OCI-LY7 (cell line): ENCODE results near the gene RNASE4. TPM values are rescaled to one million over a fixed set of nuclear protein-coding genes. Genes with fewer than 3 reads are reported as not detected.
"Not testable (repeated sequence)": the region's sequence is repeated elsewhere in the genome, so short reads cannot be mapped to it uniquely, and the experiment has no call there.

Experiments used
- BruUV-seq: library from RNA; stranded (reverse); fragments of 400-500 nt; replicated peaks from 2 replicates; lab custom pipeline; 2021; lab: Mats Ljungman, UMichigan
- CTCF ChIA-PET: fragments of 300-600 bp; sonication (Branson Sonifier 250); formaldehyde crosslinking; loops from one replicate; lab custom pipeline; 2022; ENCODE audit warnings: antibody characterized with exemption; ENCODE audit not compliant: unreplicated experiment; lab: Charles Lee
- POLR2A ChIA-PET: fragments of 300-600 bp; sonication (Branson Sonifier 250); formaldehyde crosslinking; loops from one replicate; lab custom pipeline; 2022; ENCODE audit warnings: antibody characterized with exemption; lab: Charles Lee
- DNase-seq: peaks from one replicate; pipeline ENCODE4 v3.0.0-alpha.2; 2015; ENCODE audit warnings: low spot score
- H2AFZ ChIP-seq: fragments of 200-600 bp; sonication (generic), shearing (Covaris generic); 2 replicates; pipeline ENCODE4 v1.6.1; 2014; ENCODE audit warnings: mild to moderate bottlenecking, antibody characterized with exemption, low read length, moderate library complexity
- H3K27ac ChIP-seq: fragments of 200-600 bp; sonication (generic); 2 replicates; pipeline ENCODE4 v1.5.1; 2014; ENCODE audit warnings: mixed run types, low read depth, mild to moderate bottlenecking, moderate library complexity, low read length, inconsistent platforms; ENCODE audit not compliant: poor library complexity, severe bottlenecking
- H3K36me3 ChIP-seq: fragments of 200-600 bp; sonication (generic); 2 replicates; pipeline ENCODE4 v1.6.1; 2014; ENCODE audit warnings: mild to moderate bottlenecking, antibody characterized with exemption, low read length, moderate library complexity, mixed read lengths; ENCODE audit not compliant: insufficient read depth
- H3K4me1 ChIP-seq: fragments of 200-600 bp; sonication (generic); 2 replicates; pipeline ENCODE4 v1.5.1; 2014; ENCODE audit warnings: mild to moderate bottlenecking, low read length; ENCODE audit not compliant: insufficient read depth, poor library complexity, severe bottlenecking
- H3K4me2 ChIP-seq: fragments of 200-600 bp; sonication (generic); 2 replicates; pipeline ENCODE4 v1.6.1; 2014; ENCODE audit warnings: mild to moderate bottlenecking, low read length
- H3K4me3 ChIP-seq: fragments of 200-600 bp; sonication (generic); 2 replicates; pipeline ENCODE4 v1.5.1; 2014; ENCODE audit warnings: mild to moderate bottlenecking, low read depth, low read length; ENCODE audit not compliant: poor library complexity, severe bottlenecking
- H3K79me2 ChIP-seq: fragments of 200-600 bp; sonication (generic); 2 replicates; pipeline ENCODE4 v1.6.1; 2016; ENCODE audit warnings: low read depth, mild to moderate bottlenecking, low read length, moderate library complexity, mixed read lengths; ENCODE audit not compliant: insufficient read depth
- H3K9me2 ChIP-seq: fragments of 200-600 bp; sonication (generic); 2 replicates; pipeline ENCODE4 v1.6.1; 2016; ENCODE audit warnings: mild to moderate bottlenecking, low read length, mixed read lengths; ENCODE audit not compliant: insufficient read depth
- H3K9me3 ChIP-seq: fragments of 200-600 bp; sonication (generic); 2 replicates; pipeline ENCODE4 v1.6.1; 2014; ENCODE audit warnings: mild to moderate bottlenecking, mixed run types, low read length, mixed read lengths
- H4K20me1 ChIP-seq: fragments of 200-600 bp; sonication (generic); 2 replicates; pipeline ENCODE4 v1.6.1; 2014; ENCODE audit warnings: mild to moderate bottlenecking, antibody characterized with exemption, low read length, moderate library complexity, mixed read lengths; ENCODE audit not compliant: insufficient read depth
- CTCF ChIP-seq: fragments of 200-600 bp; sonication (generic); conservative IDR thresholded peaks from 2 replicates; pipeline ENCODE4 v1.5.1; 2014; ENCODE audit warnings: mild to moderate bottlenecking, antibody characterized with exemption, low read length, moderate library complexity, mixed read lengths
- EZH2phosphoT487 ChIP-seq: fragments of 200-600 bp; sonication (generic); IDR thresholded peaks from 2 replicates; pipeline ENCODE4 v1.6.1; 2018; ENCODE audit warnings: low read depth, borderline replicate concordance, mild to moderate bottlenecking, mixed run types, antibody characterized with exemption, low read length, moderate library complexity, mixed read lengths
- intact Hi-C: fragments of 100-400 bp; cut with micrococcal nuclease; formaldehyde crosslinking; loops from one replicate; pipeline ENCODE4 v1.10.0; 2022; ENCODE audit not compliant: unreplicated experiment
- total RNA-seq, 2 experiments: library from RNA; depleted of rRNA in 1 of 2; stranded (reverse); fragments of >200 nt in 1 of 2; shearing (Covaris generic) in 1 of 2; gene quantifications; 2 replicates each; pipeline ENCODE4 v1.2.3, GENCODE V29; 2014 to 2022

Gene RNASE4
- total RNA-seq, 2 experiments from 2014 or later, result not detected

- no peak for DNase-seq
- H4K20me1 ChIP-seq, result no peaks in the 10 kb centered on the region
- H3K9me2 ChIP-seq, result no peaks in the 10 kb centered on the region
- H3K4me3 ChIP-seq, result no peak overlapping the region
- H3K9me3 ChIP-seq, result no peaks in the 10 kb centered on the region
- POLR2A ChIA-PET, result no interaction called here
- no peaks in the 10 kb centered on the region for H3K36me3 ChIP-seq
- H3K27ac ChIP-seq, result no peak overlapping the region
- H3K79me2 ChIP-seq, result no peaks in the 10 kb centered on the region
- TF ChIP-seq EZH2phosphoT487, result no peak
- peak; percentile 45; the same call in 1 of the 2 replicates for TF ChIP-seq CTCF
- BruUV-seq, result no TSS peak
- intact Hi-C loops, result loop anchor here (5.0 kb wide), 1 partner anchor 174 kb away; no protein-coding TSS in a partner anchor
- no peaks in the 10 kb centered on the region for H3K4me1 ChIP-seq
- CTCF ChIA-PET, result interaction anchor here (1.3 kb wide), 1 partner anchor 273 kb away, joined by 3 read pairs; no protein-coding TSS in a partner anchor
- no peak overlapping the region for H3K4me2 ChIP-seq
- no peak overlapping the region for H2AFZ ChIP-seq
Measured at GRCh38 chr14:20698018-20698329, 13.6 kb downstream of the RNASE4 start.

- TF ChIP-seq EZH2phosphoT487, result no peak
- TF ChIP-seq CTCF, result no peak
- H2AFZ ChIP-seq, result no peak overlapping the region
- H3K79me2 ChIP-seq, result no peaks in the 10 kb centered on the region
- H3K4me1 ChIP-seq, result no peaks in the 10 kb centered on the region
- no peaks in the 10 kb centered on the region for H3K9me3 ChIP-seq
- no peaks in the 10 kb centered on the region for H3K9me2 ChIP-seq
- no TSS peak for BruUV-seq
- no peaks in the 10 kb centered on the region for H4K20me1 ChIP-seq
- no peak for DNase-seq
- POLR2A ChIA-PET, result no interaction called here
- no peaks in the 10 kb centered on the region for H3K36me3 ChIP-seq
- H3K4me3 ChIP-seq, result no peak overlapping the region
- no peak overlapping the region for H3K27ac ChIP-seq
- intact Hi-C loops, result loop anchor here (5.0 kb wide), 1 partner anchor 173 kb away; no protein-coding TSS in a partner anchor
- CTCF ChIA-PET, result interaction anchor here (1.3 kb wide), 1 partner anchor 272 kb away, joined by 3 read pairs; no protein-coding TSS in a partner anchor
- no peak overlapping the region for H3K4me2 ChIP-seq
Measured at GRCh38 chr14:20698934-20699333, 14.6 kb downstream of the RNASE4 start.

GRCh38 chr14:20699931-20700330 is 15.6 kb downstream of the RNASE4 start:
- no peak for DNase-seq
- intact Hi-C loops, result loop anchor here (5.0 kb wide), 1 partner anchor 172 kb away; no protein-coding TSS in a partner anchor
- H2AFZ ChIP-seq, result no peak overlapping the region
- no peak overlapping the region for H3K4me2 ChIP-seq
- no peaks in the 10 kb centered on the region for H3K36me3 ChIP-seq
- CTCF ChIA-PET, result no interaction called here
- H3K27ac ChIP-seq, result no peak overlapping the region
- TF ChIP-seq EZH2phosphoT487 (no peak), CTCF (no peak)
- no peaks in the 10 kb centered on the region for H3K4me1 ChIP-seq
- no peak overlapping the region for H3K4me3 ChIP-seq
- no TSS peak for BruUV-seq
- no peaks in the 10 kb centered on the region for H3K79me2 ChIP-seq
- POLR2A ChIA-PET, result no interaction called here
- H3K9me3 ChIP-seq, result no peaks in the 10 kb centered on the region
- no peaks in the 10 kb centered on the region for H4K20me1 ChIP-seq
- H3K9me2 ChIP-seq, result no peaks in the 10 kb centered on the region

- POLR2A ChIA-PET, result not testable (repeated sequence)
Measured at GRCh38 chr14:20700965-20701364, 16.6 kb downstream of the RNASE4 start.

More at GRCh38 chr14:20700965-20701364, 16.6 kb downstream of the RNASE4 start:
- CTCF ChIA-PET, H3K79me2 ChIP-seq, H4K20me1 ChIP-seq, H3K27ac ChIP-seq, H3K36me3 ChIP-seq, BruUV-seq, H3K4me1 ChIP-seq, H3K4me3 ChIP-seq, H2AFZ ChIP-seq, H3K4me2 ChIP-seq, H3K9me3 ChIP-seq, DNase-seq, H3K9me2 ChIP-seq, intact Hi-C loops: not testable (repeated sequence)
